GM13976 (cell line): ENCODE data around the gene FARS2.
"Not testable (repeated sequence)": the region's sequence is repeated elsewhere in the genome, so short reads cannot be mapped to it uniquely, and the experiment has no call there.

ENCODE experiments used
- DNase-seq: peaks from one replicate; pipeline ENCODE4 v3.0.0; 2012; ENCODE audit warnings: low spot score
- in situ Hi-C: fragments of 300-500 bp; cut with MboI; formaldehyde crosslinking; loops from one replicate; pipeline ENCODE4 v1.12.0; 2022; ENCODE audit warnings: low sequenced_read_pairs, mixed read lengths, inconsistent platforms; ENCODE audit not compliant: unreplicated experiment
- TF ChIP-seq, protein P1 (sequence below): IDR thresholded peaks from 2 replicates; pipeline ENCODE4 v1.5.1; 2012; ENCODE audit warnings: borderline replicate concordance, mild to moderate bottlenecking; ENCODE audit not compliant: insufficient read depth; ENCODE audit errors: extremely low read depth, missing control alignments, control extremely low read depth

Gene FARS2

DNA sequence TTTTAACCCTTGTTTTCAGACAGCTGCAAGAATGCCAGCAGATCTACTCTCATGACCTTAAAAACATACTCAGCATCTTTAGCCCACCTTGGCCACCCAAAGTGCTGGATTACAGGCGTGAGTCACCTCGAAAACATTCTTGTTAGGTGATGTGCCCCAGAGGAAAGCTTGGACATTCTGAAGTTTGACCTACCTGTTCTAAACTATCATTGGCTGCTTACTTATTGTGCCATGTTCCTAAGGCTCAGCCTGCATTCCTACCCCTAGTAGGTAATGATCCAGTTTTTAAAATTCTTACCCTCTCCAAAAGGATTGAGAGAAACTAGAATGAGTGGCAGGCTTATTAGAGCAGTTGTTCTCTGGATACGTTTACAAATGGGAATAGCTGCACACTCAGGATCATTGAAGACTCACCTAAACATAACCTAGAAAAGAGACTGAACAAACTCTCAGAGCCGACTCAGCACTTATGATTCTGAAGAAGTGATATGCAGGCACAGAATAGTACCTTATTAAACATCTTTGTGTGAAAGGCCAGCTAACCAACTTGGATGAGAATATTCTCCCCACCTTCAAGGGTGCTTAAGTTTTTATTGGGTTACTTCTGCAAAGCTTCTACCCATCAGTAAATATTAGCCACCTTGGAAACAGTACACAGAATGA is 383.3 kb downstream of the FARS2 start:
- TF ChIP-seq, protein P1, sequence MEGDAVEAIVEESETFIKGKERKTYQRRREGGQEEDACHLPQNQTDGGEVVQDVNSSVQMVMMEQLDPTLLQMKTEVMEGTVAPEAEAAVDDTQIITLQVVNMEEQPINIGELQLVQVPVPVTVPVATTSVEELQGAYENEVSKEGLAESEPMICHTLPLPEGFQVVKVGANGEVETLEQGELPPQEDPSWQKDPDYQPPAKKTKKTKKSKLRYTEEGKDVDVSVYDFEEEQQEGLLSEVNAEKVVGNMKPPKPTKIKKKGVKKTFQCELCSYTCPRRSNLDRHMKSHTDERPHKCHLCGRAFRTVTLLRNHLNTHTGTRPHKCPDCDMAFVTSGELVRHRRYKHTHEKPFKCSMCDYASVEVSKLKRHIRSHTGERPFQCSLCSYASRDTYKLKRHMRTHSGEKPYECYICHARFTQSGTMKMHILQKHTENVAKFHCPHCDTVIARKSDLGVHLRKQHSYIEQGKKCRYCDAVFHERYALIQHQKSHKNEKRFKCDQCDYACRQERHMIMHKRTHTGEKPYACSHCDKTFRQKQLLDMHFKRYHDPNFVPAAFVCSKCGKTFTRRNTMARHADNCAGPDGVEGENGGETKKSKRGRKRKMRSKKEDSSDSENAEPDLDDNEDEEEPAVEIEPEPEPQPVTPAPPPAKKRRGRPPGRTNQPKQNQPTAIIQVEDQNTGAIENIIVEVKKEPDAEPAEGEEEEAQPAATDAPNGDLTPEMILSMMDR = no peak
- in situ Hi-C loops = no loop called here
- no peak for DNase-seq

DNA sequence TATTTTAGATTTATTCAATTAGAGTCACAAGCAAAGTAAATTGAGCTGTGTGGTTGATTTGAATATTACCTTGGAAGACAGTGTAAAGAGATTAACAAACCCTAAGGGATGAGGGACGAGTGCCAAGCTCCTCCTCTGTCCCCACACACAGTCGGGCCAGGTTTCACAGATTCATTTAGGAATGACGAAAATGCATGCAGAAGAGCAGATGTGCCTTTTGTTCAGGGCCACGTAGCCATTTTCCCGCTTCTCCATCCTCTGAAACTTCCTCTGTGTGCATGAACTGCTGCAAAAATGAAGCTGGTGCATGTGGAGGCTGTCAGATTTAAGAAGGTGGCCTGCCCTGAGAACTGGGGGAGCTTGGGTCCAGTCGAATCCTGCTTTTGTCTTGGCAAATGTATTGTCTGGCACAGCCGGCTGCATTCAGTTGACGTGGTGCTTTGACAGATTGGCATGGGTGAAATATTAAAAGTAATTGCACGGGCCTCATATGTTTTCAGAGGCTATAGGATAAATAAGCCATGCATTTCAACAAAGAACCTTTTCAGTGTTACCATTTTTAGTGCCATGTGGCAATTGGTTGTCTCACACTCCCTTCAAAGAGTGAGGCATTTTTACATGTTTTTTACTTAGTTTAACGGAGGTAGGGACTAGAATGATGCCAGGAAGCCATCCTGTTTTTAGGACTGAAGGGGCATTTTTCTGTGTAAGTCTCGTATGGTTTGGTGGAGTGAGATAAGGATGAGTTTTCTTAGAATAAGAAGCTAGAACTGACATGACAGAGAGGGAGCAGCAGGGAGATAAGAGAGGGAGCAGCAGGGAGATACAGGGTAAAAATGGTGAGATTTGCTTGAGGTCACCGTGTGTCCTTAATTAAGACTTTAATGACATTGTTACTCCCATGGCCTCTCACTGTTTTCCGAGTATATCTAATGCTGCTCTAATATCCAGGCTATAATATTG is 384.3 kb downstream of the FARS2 start:
- no peak for DNase-seq
- in situ Hi-C loops = no loop called here
- TF ChIP-seq, protein P1 = no peak

DNA sequence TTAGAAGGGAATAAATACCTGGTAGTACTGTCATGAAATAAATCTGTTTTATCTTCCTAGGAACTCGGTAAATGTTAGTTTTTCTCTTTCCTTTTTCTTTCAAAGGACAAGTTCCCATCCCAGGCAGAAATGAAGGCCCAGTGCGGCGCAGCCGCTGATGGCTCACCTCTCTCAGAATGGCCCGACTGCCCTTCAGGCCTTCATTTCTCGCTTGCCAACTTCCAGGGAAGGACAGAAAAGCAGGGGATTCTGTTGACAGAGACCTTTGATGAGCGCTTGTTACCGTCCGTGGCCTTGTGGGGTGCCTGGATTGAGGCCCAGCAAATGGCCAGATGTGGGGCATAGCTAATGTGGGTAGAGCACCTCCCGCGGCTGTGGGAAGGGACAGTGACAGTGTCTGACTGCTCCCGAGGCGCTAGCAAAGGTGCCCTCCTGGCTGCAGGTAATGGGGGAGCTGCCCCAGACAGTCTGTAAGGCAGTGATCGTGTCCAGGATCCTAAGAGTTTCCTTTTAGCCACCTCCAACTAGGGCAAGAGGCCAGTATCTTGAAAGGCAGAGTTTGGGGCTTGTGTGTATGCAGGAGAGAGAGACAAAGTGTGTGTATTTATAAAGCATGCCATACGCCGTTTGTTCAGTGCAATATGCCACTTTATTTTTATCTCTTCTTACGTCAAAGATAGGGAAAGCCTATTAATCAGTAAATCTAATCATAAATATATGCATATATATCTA is 391.3 kb downstream of the FARS2 start:
- TF ChIP-seq, protein P1 = no peak
- no peak for DNase-seq
- in situ Hi-C loops = no loop called here

DNA sequence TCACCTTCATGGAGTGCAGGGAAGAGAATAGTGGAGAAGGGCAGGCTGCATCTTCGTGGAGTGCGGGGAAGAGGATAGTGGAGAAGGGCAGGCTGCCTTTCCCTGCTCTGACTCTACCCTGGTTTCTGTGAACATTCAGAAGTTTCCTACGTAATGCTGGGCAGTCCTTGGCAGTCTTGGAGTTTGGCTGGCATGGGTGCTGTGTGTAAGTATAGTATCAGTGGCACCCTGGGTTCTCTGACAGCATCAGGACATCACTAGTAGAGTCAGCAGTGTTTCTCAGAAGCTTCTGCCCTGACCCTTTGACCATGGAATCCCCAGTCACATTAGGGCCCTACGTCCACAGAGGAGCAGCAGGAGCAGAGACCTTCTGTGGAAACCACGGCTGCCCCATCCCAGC is 392.5 kb downstream of the FARS2 start:
- DNase-seq = no peak
- in situ Hi-C loops = no loop called here
- TF ChIP-seq, protein P1 = no peak

DNA sequence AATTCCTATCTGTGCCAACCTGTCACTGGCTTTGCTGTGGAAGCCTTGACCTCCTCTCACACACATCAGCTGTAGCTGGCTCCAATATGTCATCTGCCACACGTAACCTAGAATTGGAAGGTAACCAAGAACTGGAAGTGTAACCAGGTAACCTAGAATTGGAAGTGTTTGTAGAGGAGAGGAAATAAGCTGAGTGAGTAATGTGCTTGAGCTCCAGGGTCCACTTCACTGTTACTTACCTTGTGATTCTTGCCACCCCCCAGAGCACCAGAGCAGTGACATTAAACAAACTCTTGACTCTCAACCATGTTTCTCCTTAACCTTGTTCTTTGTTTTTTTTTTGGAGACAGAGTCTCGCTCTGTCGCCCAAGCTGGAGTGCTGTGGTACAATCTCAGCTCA is 394.9 kb downstream of the FARS2 start:
- TF ChIP-seq, protein P1 = no peak
- in situ Hi-C loops = no loop called here
- DNase-seq = no peak

DNA sequence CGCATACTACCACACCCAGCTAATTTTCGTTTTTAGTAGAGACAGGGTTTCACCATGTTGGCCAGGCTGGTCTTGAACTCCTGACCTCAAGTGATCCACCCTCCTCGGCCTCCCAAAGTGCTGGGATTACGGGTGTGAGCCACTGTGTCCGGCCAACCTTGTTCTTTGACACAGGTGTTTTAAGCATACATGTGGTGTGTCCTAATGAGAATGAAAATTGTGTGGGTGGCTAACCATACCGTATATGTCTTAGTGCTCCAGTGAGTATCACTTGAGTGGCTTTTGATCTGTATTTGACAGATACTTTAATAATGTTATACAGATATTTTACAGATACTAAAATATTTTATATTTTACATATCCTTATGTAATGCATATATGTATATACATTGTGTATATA is 395.4 kb downstream of the FARS2 start:
- in situ Hi-C loops, DNase-seq: not testable (repeated sequence)
